Vagina (tissue), 2 donors: ENCODE measurements around the gene KIF3B.
"Not testable (repeated sequence)": the region's sequence is repeated elsewhere in the genome, so short reads cannot be mapped to it uniquely, and the experiment has no call there.

Experiments used
- CTCF ChIP-seq, 3 experiments: fragments of 450-650 bp in 2 of 3; fragments of 200-600 bp in 1 of 3; sonication (generic) in 1 of 3; IDR thresholded peaks; one replicate each; pipeline ENCODE4 v1.5.1; 2017 to 2019; ENCODE audit warnings: antibody characterized with exemption in 3 of 3, mild to moderate bottlenecking in 2 of 3, moderate library complexity in 2 of 3
- POLR2AphosphoS5 ChIP-seq, 2 donors: sonication (generic); formaldehyde crosslinking; IDR thresholded peaks; one replicate each; pipeline ENCODE4 v1.9.0; 2017; ENCODE audit warnings: antibody characterized with exemption in 2 of 2, mild to moderate bottlenecking in 2 of 2, low read depth in 1 of 2; ENCODE audit not compliant: insufficient read depth in 1 of 2

- not testable (repeated sequence) for TF ChIP-seq CTCF (IDR thresholded peaks at IDR 0.05); POLR2AphosphoS5 (IDR thresholded peaks at IDR 0.05; ENCODE audit: insufficient read depth in 1 of 2, low read depth in 1 of 2)
These were observed 102.6 kb downstream of the KIF3B start for GRCh38 chr20:32380037-32380436.
